B cell (primary cell): ENCODE measurements around the gene BNC2. TPM values are rescaled to one million over a fixed set of nuclear protein-coding genes. Genes with fewer than 3 reads are reported as not detected.

Source experiments
- ATAC-seq: fragments of 200-7000 bp; cut with Tn5 transposase; one replicate; pipeline ENCODE4 v1.10.0; 2021; ENCODE audit warnings: low read depth, mild to moderate bottlenecking, moderate number of reproducible peaks, moderate library complexity
- CTCF ChIA-PET: fragments of 350-600 bp; sonication (Branson Sonifier 250); formaldehyde crosslinking; loops from one replicate; lab custom pipeline; 2021; ENCODE audit warnings: antibody characterized with exemption, inconsistent platforms; lab: Charles Lee
- POLR2A ChIA-PET: fragments of 350-600 bp; sonication (Branson Sonifier 250); formaldehyde crosslinking; loops from one replicate; lab custom pipeline; 2021; ENCODE audit warnings: antibody characterized with exemption; lab: Charles Lee
- DNase-seq: peaks from one replicate; pipeline ENCODE4 v3.0.0; 2013
- H2AFZ ChIP-seq: 2 replicates; pipeline ENCODE4 v1.6.1; 2012; ENCODE audit warnings: mild to moderate bottlenecking, low read depth, low read length; ENCODE audit not compliant: insufficient read depth, poor library complexity, severe bottlenecking
- H3K27ac ChIP-seq, 2 donors: 1 replicate in 1 of 2; 2 replicates in 1 of 2; pipeline ENCODE4 v1.5.1; 2012 to 2013; ENCODE audit warnings: low read length in 2 of 2, mild to moderate bottlenecking in 2 of 2, moderate library complexity in 1 of 2
- H3K27me3 ChIP-seq, 4 experiments: fragments of 200-600 bp in 1 of 4; sonication (generic) in 1 of 4; replicated peaks in 1 of 4; 1 replicate in 2 of 4; 2 replicates in 2 of 4; pipeline versions ENCODE4 v1.6.1 to v1.7.0; 2013 to 2016; ENCODE audit warnings: low read length in 3 of 4, mild to moderate bottlenecking in 2 of 4, mixed read lengths in 1 of 4, moderate library complexity in 1 of 4; ENCODE audit not compliant: insufficient read depth in 4 of 4, control insufficient read depth in 3 of 4; ENCODE audit errors: control extremely low read depth in 1 of 4
- H3K36me3 ChIP-seq, 2 experiments: replicated peaks in 1 of 2; 1 replicate in 1 of 2; 2 replicates in 1 of 2; pipeline versions ENCODE4 v1.6.1 to v1.7.1; 2013; ENCODE audit warnings: low read length in 1 of 2; ENCODE audit not compliant: insufficient read depth in 2 of 2, control insufficient read depth in 1 of 2; ENCODE audit errors: control extremely low read depth in 1 of 2, extremely low read depth in 1 of 2
- H3K4me1 ChIP-seq, 2 donors: fragments of 200-600 bp in 1 of 2; sonication (generic) in 1 of 2; 1 replicate in 1 of 2; 2 replicates in 1 of 2; pipeline versions ENCODE4 v1.5.1 to v1.6.1; 2013 to 2017; ENCODE audit warnings: low read length in 2 of 2; ENCODE audit not compliant: control insufficient read depth in 2 of 2, insufficient read depth in 2 of 2
- H3K4me2 ChIP-seq: replicated peaks from 2 replicates; pipeline ENCODE3; 2012; ENCODE audit warnings: mild to moderate bottlenecking, low read depth, low read length; ENCODE audit not compliant: poor library complexity, severe bottlenecking
- H3K4me3 ChIP-seq, 5 experiments: fragments of 200-600 bp in 1 of 5; sonication (generic) in 1 of 5; 1 replicate in 3 of 5; 2 replicates in 2 of 5; pipeline versions ENCODE4 v1.5.1 to v1.7.0; 2011 to 2016; ENCODE audit warnings: low read length in 4 of 5, mild to moderate bottlenecking in 4 of 5, low read depth in 2 of 5, control low read depth in 1 of 5, moderate library complexity in 1 of 5; ENCODE audit not compliant: insufficient read depth in 1 of 5; ENCODE audit errors: control extremely low read depth in 1 of 5, extremely low read depth in 1 of 5
- H3K79me2 ChIP-seq: fragments of 200-600 bp; sonication (generic); one replicate; pipeline ENCODE4 v1.6.0; 2016; ENCODE audit warnings: low read length; ENCODE audit not compliant: control insufficient read depth, insufficient read depth
- H3K9ac ChIP-seq: fragments of 200-600 bp; sonication (generic); 2 replicates; pipeline ENCODE4 v1.6.1; 2017; ENCODE audit warnings: mild to moderate bottlenecking, low read length, moderate library complexity
- H3K9me3 ChIP-seq, 3 donors: one replicate each; pipeline versions ENCODE4 v1.6.1 to v1.7.1; 2013; ENCODE audit warnings: low read length in 2 of 3; ENCODE audit not compliant: control insufficient read depth in 2 of 3, insufficient read depth in 1 of 3; ENCODE audit errors: control extremely low read depth in 1 of 3
- H4K20me1 ChIP-seq: 2 replicates; pipeline ENCODE4 v1.6.0; 2012; ENCODE audit warnings: mild to moderate bottlenecking, low read length; ENCODE audit not compliant: insufficient read depth, control insufficient read depth, poor library complexity, severe bottlenecking
- H3K27ac Mint-ChIP-seq: one replicate; pipeline ENCODE4 v1.8.0; 2021; ENCODE audit warnings: mixed read lengths
- H3K27me3 Mint-ChIP-seq: one replicate; pipeline ENCODE4 v1.8.0; 2021; ENCODE audit warnings: mixed read lengths
- H3K4me1 Mint-ChIP-seq: one replicate; pipeline ENCODE4 v1.8.0; 2021; ENCODE audit warnings: mixed read lengths
- H3K4me3 Mint-ChIP-seq: one replicate; pipeline ENCODE4 v1.8.0; 2021; ENCODE audit warnings: mixed read lengths
- H3K9me3 Mint-ChIP-seq: one replicate; pipeline ENCODE4 v1.8.0; 2022; ENCODE audit warnings: mixed read lengths; ENCODE audit not compliant: insufficient read depth
- CTCF ChIP-seq: fragments of 200-600 bp; IDR thresholded peaks from one replicate; pipeline ENCODE4 v1.8.0; 2022; ENCODE audit warnings: antibody characterized with exemption, mild to moderate bottlenecking
- EZH2 ChIP-seq: IDR thresholded peaks from 2 replicates; pipeline ENCODE4 v1.6.1; 2012; ENCODE audit warnings: borderline replicate concordance, low read depth, mild to moderate bottlenecking, moderate library complexity, low read length; ENCODE audit not compliant: insufficient read depth, poor library complexity, severe bottlenecking
- WGBS: methylation state at CpG from one replicate; pipeline ENCODE4 v1.1.5; 2013; ENCODE audit warnings: missing lambda C conversion rate; ENCODE audit not compliant: insufficient coverage; 5-methylcytosine and 5-hydroxymethylcytosine counted together
- intact Hi-C: fragments of 100-400 bp; cut with micrococcal nuclease; formaldehyde crosslinking; loops from one replicate; pipeline ENCODE4 v1.10.0; 2022
- polyA plus RNA-seq: library from polyadenylated mRNA; depleted of rRNA; stranded (reverse); fragments of >200 nt; gene quantifications from 2 replicates; pipeline ENCODE4 v1.2.3, GENCODE V29; 2012
- total RNA-seq, 2 donors: library from RNA; stranded (reverse); fragments of 120-200 nt in 1 of 2; gene quantifications; 1 replicate in 1 of 2; 2 replicates in 1 of 2; pipeline versions ENCODE4 v1.2.3 to v1.2.4, GENCODE V29; 2013 to 2022

The BNC2 gene
- total and polyA plus RNA-seq, 2 donors (not counting 1 experiment from before 2014, with no cell fraction given): 0.01 TPM; not detected in 1

GRCh38 chr9:16817002-16817401 lies 53.5 kb downstream of the BNC2 start:
- Mint-ChIP-seq H3K9me3 (no peaks in the 10 kb centered on the region), H3K4me3 (no peak overlapping the region), H3K27ac (no peak overlapping the region), H3K27me3 (no peaks in the 10 kb centered on the region), H3K4me1 (no peaks in the 10 kb centered on the region)
- Histone ChIP-seq H3K4me3 (no peak overlapping the region), H3K4me2 (no peak overlapping the region), H3K9ac (no peak overlapping the region), H3K4me1 (no peaks in the 10 kb centered on the region), H3K36me3 (no peaks in the 10 kb centered on the region), H4K20me1 (no peaks in the 10 kb centered on the region), H3K9me3 (peaks cover 0 to 3% (median 0%) of the 10 kb centered on the region in 3 donors), H3K79me2 (no peaks in the 10 kb centered on the region), H2AFZ (no peak overlapping the region), H3K27ac (no peak overlapping the region), H3K27me3 (no peaks in the 10 kb centered on the region)
- no peak for TF ChIP-seq CTCF
- no peak for TF ChIP-seq EZH2
- intact Hi-C loops: no loop called here
- POLR2A ChIA-PET: no interaction called here
- CTCF ChIA-PET: no interaction called here
- no peak for ATAC-seq
- no CpG with 5 or more reads among the region's 2 CpGs for WGBS
- no peak for DNase-seq

GRCh38 chr9:16816011-16816410 lies 54.5 kb downstream of the BNC2 start:
- 60% methylated on average over 1 of the region's 4 CpGs for WGBS
- H2AFZ ChIP-seq: no peak overlapping the region
- TF ChIP-seq CTCF (no peak), EZH2 (no peak)
- H3K9ac ChIP-seq: no peak overlapping the region
- no peak overlapping the region for H3K4me3 ChIP-seq
- Mint-ChIP-seq H3K4me3 (no peak overlapping the region), H3K9me3 (no peaks in the 10 kb centered on the region), H3K27me3 (no peaks in the 10 kb centered on the region), H3K4me1 (no peaks in the 10 kb centered on the region), H3K27ac (no peak overlapping the region)
- H3K36me3 ChIP-seq: no peaks in the 10 kb centered on the region
- intact Hi-C loops: no loop called here
- no peaks in the 10 kb centered on the region for H3K27me3 ChIP-seq
- H3K27ac ChIP-seq: no peak overlapping the region
- H3K4me1 ChIP-seq: no peaks in the 10 kb centered on the region
- DNase-seq: no peak
- peaks cover 0 to 3% (median 0%) of the 10 kb centered on the region in 3 donors for H3K9me3 ChIP-seq
- no peak for ATAC-seq
- POLR2A ChIA-PET: no interaction called here
- H4K20me1 ChIP-seq: no peaks in the 10 kb centered on the region
- no peaks in the 10 kb centered on the region for H3K79me2 ChIP-seq
- CTCF ChIA-PET: no interaction called here
- no peak overlapping the region for H3K4me2 ChIP-seq
